RWPE1 (cell line): ENCODE results near the gene LRRTM4.

ENCODE experiments used
- CTCF ChIA-PET: fragments of 350-600 bp; sonication (Branson Sonifier 250); formaldehyde crosslinking; extraction: SDS; loops from one replicate; lab custom pipeline; 2021; lab: Yijun Ruan, JAX
- POLR2A ChIA-PET: fragments of 400-600 bp; formaldehyde crosslinking; extraction: SDS; loops from one replicate; lab custom pipeline; 2020; ENCODE audit warnings: antibody characterized with exemption; ENCODE audit not compliant: low non-redundant PET; lab: Yijun Ruan, JAX
- DNase-seq: peaks from one replicate; pipeline ENCODE4 v3.0.0; 2012; ENCODE audit warnings: low spot score
- H3K27ac ChIP-seq: fragments of 450-650 bp; 2 replicates; pipeline ENCODE4 v1.5.1; 2017
- TF ChIP-seq, protein P1 (sequence below): fragments of 450-650 bp; conservative IDR thresholded peaks from 2 replicates; pipeline ENCODE4 v1.5.1; 2017; ENCODE audit warnings: low read depth, mild to moderate bottlenecking

Gene LRRTM4

DNA sequence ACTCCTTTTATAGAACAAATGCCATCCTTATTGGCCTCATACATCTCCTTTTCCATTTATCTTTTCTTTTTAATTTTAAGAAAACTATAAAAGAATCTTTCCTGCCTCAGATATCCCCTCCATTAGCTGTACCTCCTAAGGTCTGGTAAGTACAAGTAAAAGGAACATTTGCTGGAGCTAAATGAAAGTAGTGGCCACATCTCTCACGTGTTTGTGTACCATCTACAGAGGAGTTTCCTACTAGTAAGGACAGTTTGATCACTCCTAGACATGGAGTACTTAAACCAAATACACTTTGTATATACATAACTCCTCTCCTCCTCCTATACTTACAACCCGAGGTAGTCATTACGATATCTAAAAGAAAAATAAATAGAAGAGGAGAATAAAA, 504.8 kb downstream of the LRRTM4 start:
- CTCF ChIA-PET, result no interaction called here
- DNase-seq, result no peak
- H3K27ac ChIP-seq, result no peak overlapping the region

DNA sequence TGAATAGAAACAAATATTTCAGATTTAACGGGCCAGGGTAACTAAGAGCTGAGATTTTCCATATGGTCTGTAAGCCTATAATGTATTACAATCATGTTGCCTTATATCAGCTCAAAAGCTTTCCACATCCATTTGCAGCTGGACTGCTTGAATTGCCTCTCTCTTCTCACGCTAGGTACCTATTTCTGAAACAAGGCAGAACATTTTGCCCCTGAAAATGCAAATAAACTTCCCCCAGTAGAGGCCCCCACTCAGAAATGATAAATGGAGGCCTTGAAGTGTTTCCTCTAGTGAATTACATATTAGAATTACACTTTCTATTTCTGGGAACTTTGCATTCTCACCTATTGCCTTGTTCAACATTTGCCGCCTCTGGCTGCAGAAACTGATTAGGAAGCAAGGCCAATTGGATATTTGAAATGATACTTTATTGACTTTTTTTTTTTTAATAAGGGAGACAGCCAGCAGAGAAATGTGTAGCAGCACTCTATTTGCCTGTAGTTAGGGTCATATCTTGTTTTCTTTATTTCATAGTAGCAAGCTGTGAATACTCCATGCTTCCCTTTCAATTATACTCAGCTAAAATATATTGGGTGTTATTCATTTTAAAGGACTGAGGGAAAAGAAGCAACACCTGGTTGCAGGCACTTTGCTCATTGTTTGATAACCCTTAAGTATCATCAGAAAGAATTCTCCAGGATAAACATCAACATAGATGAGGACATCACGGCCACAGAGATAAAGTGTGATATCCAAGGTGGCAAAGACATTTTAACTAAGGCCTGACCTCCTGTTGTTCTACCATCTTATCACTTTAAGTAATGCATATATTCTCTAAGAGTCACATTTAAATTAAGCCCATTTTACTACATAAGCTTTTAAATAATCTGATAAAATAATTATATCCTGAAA, 505.5 kb downstream of the LRRTM4 start:
- no peak overlapping the region for H3K27ac ChIP-seq
- no peak for DNase-seq
- TF ChIP-seq, protein P1, sequence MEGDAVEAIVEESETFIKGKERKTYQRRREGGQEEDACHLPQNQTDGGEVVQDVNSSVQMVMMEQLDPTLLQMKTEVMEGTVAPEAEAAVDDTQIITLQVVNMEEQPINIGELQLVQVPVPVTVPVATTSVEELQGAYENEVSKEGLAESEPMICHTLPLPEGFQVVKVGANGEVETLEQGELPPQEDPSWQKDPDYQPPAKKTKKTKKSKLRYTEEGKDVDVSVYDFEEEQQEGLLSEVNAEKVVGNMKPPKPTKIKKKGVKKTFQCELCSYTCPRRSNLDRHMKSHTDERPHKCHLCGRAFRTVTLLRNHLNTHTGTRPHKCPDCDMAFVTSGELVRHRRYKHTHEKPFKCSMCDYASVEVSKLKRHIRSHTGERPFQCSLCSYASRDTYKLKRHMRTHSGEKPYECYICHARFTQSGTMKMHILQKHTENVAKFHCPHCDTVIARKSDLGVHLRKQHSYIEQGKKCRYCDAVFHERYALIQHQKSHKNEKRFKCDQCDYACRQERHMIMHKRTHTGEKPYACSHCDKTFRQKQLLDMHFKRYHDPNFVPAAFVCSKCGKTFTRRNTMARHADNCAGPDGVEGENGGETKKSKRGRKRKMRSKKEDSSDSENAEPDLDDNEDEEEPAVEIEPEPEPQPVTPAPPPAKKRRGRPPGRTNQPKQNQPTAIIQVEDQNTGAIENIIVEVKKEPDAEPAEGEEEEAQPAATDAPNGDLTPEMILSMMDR, result no peak
- ChIA-PET CTCF (no interaction called here), POLR2A (interaction anchor here (0.6 kb wide), 1 partner anchor 347 kb away, joined by 4 read pairs; no protein-coding TSS in a partner anchor)

More for the DNA sequence above, 504.8 kb downstream of the LRRTM4 start:
- POLR2A ChIA-PET, result no interaction called here
- TF ChIP-seq, protein P1, result no peak

DNA sequence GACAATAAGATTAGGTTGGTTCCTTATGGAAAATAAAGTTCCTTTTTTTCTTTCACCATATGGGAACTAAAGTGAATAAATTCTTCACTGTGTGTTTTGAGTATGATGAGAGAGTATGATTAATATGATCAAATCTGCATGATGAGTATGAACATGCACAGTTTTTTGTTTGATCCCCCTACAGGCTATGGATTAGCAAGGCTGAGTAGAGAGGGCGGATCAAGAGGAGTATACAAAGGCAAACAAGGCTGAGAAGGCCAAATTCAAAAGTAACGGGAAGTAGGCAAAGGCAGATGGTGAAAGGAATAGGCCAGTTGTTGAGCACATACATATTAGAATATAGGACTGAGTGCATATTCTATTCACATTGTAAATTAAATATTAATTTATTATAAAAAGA, 508.2 kb downstream of the LRRTM4 start:
- DNase-seq, result no peak
- POLR2A ChIA-PET, result no interaction called here
- TF ChIP-seq, protein P1, result no peak
- CTCF ChIA-PET, result no interaction called here
- H3K27ac ChIP-seq, result no peak overlapping the region

DNA sequence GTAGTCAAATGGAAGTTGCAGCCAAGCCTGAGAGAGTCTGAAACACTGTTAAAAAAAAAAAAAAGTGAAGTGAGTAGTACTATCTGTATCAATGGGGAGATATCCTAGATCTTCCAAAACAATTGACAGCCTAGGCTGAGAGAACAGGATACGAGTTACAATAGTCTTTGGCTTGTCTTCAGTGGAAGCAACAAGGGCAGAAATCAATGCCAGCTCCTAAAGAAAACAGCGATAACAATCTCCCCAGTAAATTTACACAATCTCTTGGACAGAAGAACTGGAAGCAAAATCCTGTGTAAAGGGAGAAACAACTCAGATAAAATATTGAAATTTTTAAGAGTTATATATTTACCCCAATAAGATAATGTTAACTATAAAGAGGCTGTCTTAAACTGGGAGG, 508.7 kb downstream of the LRRTM4 start:
- TF ChIP-seq, protein P1, result no peak
- H3K27ac ChIP-seq, result no peak overlapping the region
- ChIA-PET POLR2A (no interaction called here), CTCF (interaction anchor here (0.6 kb wide), 1 partner anchor 202 kb away, joined by 6 read pairs; no protein-coding TSS in a partner anchor)
- DNase-seq, result no peak

DNA sequence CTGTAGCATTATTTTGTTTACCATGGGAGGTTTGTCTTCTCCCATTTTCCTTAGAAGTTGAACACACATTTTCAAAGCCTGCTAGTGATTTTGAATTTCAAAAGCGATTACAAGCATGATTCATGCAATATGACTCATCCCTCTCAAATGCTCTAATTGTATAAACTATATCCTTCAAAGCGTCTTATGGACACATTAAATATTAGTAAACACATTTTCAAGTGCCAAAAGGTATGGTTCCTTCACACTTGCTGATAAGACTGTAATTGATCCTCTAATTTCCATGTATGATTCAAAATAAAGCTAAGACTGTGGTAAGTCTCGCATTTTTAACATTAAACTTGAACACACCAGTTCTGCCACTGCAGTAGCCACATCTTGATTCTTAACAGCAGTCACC, 512.9 kb downstream of the LRRTM4 start:
- CTCF ChIA-PET, result interaction anchor here (0.7 to 0.8 kb wide), 2 partner anchors 9 to 32 kb away, joined by 3 to 7 read pairs; no protein-coding TSS in a partner anchor
- POLR2A ChIA-PET, result no interaction called here
- H3K27ac ChIP-seq, result no peak overlapping the region
- peak; percentile 25 for DNase-seq
- TF ChIP-seq, protein P1, result no peak

DNA sequence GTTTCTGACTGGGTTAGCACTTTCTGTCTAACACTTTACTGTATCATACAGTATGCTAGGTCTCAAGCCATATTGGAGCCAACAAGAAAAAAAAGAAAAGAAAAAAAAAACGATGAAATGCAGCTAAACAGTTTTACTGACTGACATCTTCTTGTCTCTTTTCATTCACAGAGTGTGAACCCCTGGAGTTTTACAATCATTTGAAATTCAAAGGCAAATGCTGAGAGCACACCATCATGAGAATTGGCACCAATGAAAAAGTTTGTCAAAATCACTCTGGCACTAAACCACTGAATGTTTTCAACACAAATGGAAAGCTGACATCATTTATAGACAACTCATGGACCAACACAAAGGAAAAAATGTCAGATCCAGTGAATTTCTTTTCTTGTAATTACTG, 513.3 kb downstream of the LRRTM4 start:
- ChIA-PET CTCF (interaction anchor here (0.7 to 0.8 kb wide), 2 partner anchors 9 to 32 kb away, joined by 3 to 7 read pairs; no protein-coding TSS in a partner anchor), POLR2A (no interaction called here)
- no peak overlapping the region for H3K27ac ChIP-seq
- TF ChIP-seq, protein P1, result no peak
- DNase-seq, result no peak
